Liver (tissue), 9 donors: Measurements from ENCODE around the gene SOX6. TPM values are rescaled to one million over a fixed set of nuclear protein-coding genes. Genes with fewer than 3 reads are reported as not detected.

Source experiments
- DNase-seq: peaks from one replicate; pipeline ENCODE4 v3.0.0-alpha.2; 2017; ENCODE audit warnings: low spot score
- H3K27ac ChIP-seq, 2 donors: one replicate each; pipeline ENCODE4 v1.7.0; 2013; ENCODE audit warnings: inconsistent platforms in 2 of 2, low read length in 2 of 2, control low read depth in 1 of 2, low read depth in 1 of 2, mild to moderate bottlenecking in 1 of 2
- H3K27me3 ChIP-seq, 4 donors: one replicate each; pipeline versions ENCODE4 v1.6.1 to v1.7.0; 2013; ENCODE audit warnings: low read length in 3 of 4, inconsistent platforms in 1 of 4, mild to moderate bottlenecking in 1 of 4, moderate library complexity in 1 of 4; ENCODE audit not compliant: control insufficient read depth in 4 of 4, insufficient read depth in 4 of 4
- H3K36me3 ChIP-seq, 4 donors: one replicate each; pipeline versions ENCODE4 v1.6.1 to v1.7.0; 2013; ENCODE audit warnings: low read length in 3 of 4, mild to moderate bottlenecking in 3 of 4, low read depth in 1 of 4, moderate library complexity in 1 of 4; ENCODE audit not compliant: control insufficient read depth in 4 of 4, insufficient read depth in 3 of 4
- H3K4me1 ChIP-seq, 4 donors: one replicate each; pipeline versions ENCODE4 v1.6.1 to v1.7.0; 2013; ENCODE audit warnings: low read length in 3 of 4, mild to moderate bottlenecking in 3 of 4, moderate library complexity in 1 of 4; ENCODE audit not compliant: control insufficient read depth in 4 of 4, insufficient read depth in 4 of 4
- H3K4me3 ChIP-seq, 3 donors: one replicate each; pipeline versions ENCODE4 v1.6.1 to v1.7.0; 2013; ENCODE audit warnings: low read length in 3 of 3, control low read depth in 1 of 3, low read depth in 1 of 3, mild to moderate bottlenecking in 1 of 3
- H3K9ac ChIP-seq, 2 donors: one replicate each; pipeline ENCODE4 v1.7.0; 2013; ENCODE audit warnings: low read length in 2 of 2, mild to moderate bottlenecking in 2 of 2, moderate library complexity in 2 of 2, control low read depth in 1 of 2, low read depth in 1 of 2
- H3K9me3 ChIP-seq, 4 donors: one replicate each; pipeline versions ENCODE4 v1.6.1 to v1.7.0; 2013; ENCODE audit warnings: low read length in 3 of 4; ENCODE audit not compliant: control insufficient read depth in 4 of 4
- FOXA1 ChIP-seq: IDR thresholded peaks from 2 replicates; pipeline ENCODE4 v1.6.1; 2016; ENCODE audit warnings: antibody characterized with exemption
- FOXA2 ChIP-seq: IDR thresholded peaks from 2 replicates; pipeline ENCODE4 v1.6.1; 2016; ENCODE audit warnings: antibody characterized with exemption
- GABPA ChIP-seq, 2 donors: IDR thresholded peaks in 1 of 2; conservative IDR thresholded peaks in 1 of 2; 2 replicates each; pipeline ENCODE4 v1.6.1; 2016; ENCODE audit warnings: antibody characterized with exemption in 2 of 2, mild to moderate bottlenecking in 1 of 2, moderate library complexity in 1 of 2
- HNF4A ChIP-seq, 2 donors: conservative IDR thresholded peaks; 2 replicates each; pipeline ENCODE4 v1.6.1; 2016; ENCODE audit warnings: antibody characterized with exemption in 2 of 2, mild to moderate bottlenecking in 2 of 2
- HNF4G ChIP-seq: IDR thresholded peaks from 2 replicates; pipeline ENCODE4 v1.6.1; 2016; ENCODE audit warnings: antibody characterized with exemption
- JUND ChIP-seq, 2 donors: IDR thresholded peaks; 2 replicates each; pipeline ENCODE4 v1.6.1; 2016; ENCODE audit warnings: antibody characterized with exemption in 2 of 2
- NR2F2 ChIP-seq: IDR thresholded peaks from 2 replicates; pipeline ENCODE4 v1.6.1; 2016; ENCODE audit warnings: antibody characterized with exemption
- RAD21 ChIP-seq, 2 donors: IDR thresholded peaks; 2 replicates each; pipeline ENCODE4 v1.6.1; 2016; ENCODE audit warnings: antibody characterized with exemption in 2 of 2, mild to moderate bottlenecking in 2 of 2
- RXRA ChIP-seq, 2 donors: IDR thresholded peaks; 2 replicates each; pipeline ENCODE4 v1.6.1; 2017 to 2018; ENCODE audit warnings: antibody characterized with exemption in 2 of 2, mild to moderate bottlenecking in 1 of 2
- TAF1 ChIP-seq: conservative IDR thresholded peaks from 2 replicates; pipeline ENCODE4 v1.6.1; 2016; ENCODE audit warnings: antibody characterized with exemption, mild to moderate bottlenecking
- YY1 ChIP-seq: IDR thresholded peaks from 2 replicates; pipeline ENCODE4 v1.6.1; 2016; ENCODE audit warnings: antibody characterized with exemption, mild to moderate bottlenecking
- ZBTB33 ChIP-seq: IDR thresholded peaks from 2 replicates; pipeline ENCODE4 v1.6.1; 2016; ENCODE audit warnings: antibody characterized with exemption
- WGBS: extraction: QIAGEN DNeasy Blood & Tissue Kit; methylation state at CpG from one replicate; pipeline ENCODE4 v1.1.7; 2013; 5-methylcytosine and 5-hydroxymethylcytosine counted together
- polyA plus RNA-seq, 2 donors: library from polyadenylated mRNA; stranded (reverse) in 1 of 2; unstranded in 1 of 2; fragments of 200-250 nt in 1 of 2; fragments of >200 nt in 1 of 2; fragmentation: Nextera tagmentation in 1 of 2; extraction: Ambion mirVana in 1 of 2; gene quantifications; one replicate each; pipeline versions ENCODE4 v1.2.1 to v1.2.3, GENCODE V29; 2013 to 2015
- total RNA-seq, 2 donors: library from RNA; depleted of rRNA; stranded (reverse); fragments of >200 nt; gene quantifications; one replicate each; pipeline ENCODE4 v1.2.3, GENCODE V29; 2014
- TF ChIP-seq, protein P1 (sequence below): IDR thresholded peaks from 2 replicates; pipeline ENCODE4 v1.6.1; 2016; ENCODE audit warnings: antibody characterized with exemption
- TF ChIP-seq, protein P2 (sequence below): IDR thresholded peaks from 2 replicates; pipeline ENCODE4 v1.6.1; 2016; ENCODE audit warnings: antibody characterized with exemption, mild to moderate bottlenecking
- TF ChIP-seq, protein P3 (sequence below): IDR thresholded peaks from 2 replicates; pipeline ENCODE4 v1.6.1; 2016; ENCODE audit warnings: antibody characterized with exemption
- donor health status: healthy.
- donor health status: healthy.
- donor health status: healthy.
- donor health status: healthy.
- donor health status: healthy.

The SOX6 gene
- total and polyA plus RNA-seq, 4 donors: 2.4 to 111 (median 14.8) TPM

DNA sequence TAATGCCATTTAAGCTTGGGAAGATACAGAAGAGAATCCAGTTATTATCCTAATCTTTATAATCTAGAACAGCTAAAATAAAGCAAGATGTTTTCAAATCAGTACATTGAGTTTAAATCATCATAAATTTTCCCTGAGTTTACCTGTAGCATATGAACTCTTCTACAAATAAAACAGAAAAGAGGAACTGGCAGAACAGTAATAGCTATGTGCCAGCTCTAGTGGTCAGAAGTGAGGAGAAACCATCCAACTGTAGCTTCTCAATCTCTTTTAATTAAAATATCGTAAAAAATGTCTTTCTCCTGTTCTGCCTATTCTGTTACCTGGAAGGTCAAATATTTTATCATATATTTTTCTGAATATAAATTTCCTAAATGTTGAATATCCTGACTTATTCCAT is 266.9 kb downstream of the SOX6 start:
- H3K9me3 ChIP-seq: no peaks in the 10 kb centered on the region
- WGBS: 80% methylated on average over 1 of the region's 1 CpG
- TF ChIP-seq YY1 (no peak), RXRA (IDR thresholded peaks at IDR 0.05) (no peak), TAF1 (no peak), NR2F2 (no peak), HNF4A (conservative IDR thresholded peaks at IDR 0.05) (no peak), ZBTB33 (no peak), HNF4G (no peak), FOXA2 (no peak), GABPA (IDR thresholded peaks at IDR 0.05 in 1 of 2, conservative IDR thresholded peaks at IDR 0.05 in 1 of 2) (no peak), FOXA1 (no peak)
- TF ChIP-seq, protein P1, sequence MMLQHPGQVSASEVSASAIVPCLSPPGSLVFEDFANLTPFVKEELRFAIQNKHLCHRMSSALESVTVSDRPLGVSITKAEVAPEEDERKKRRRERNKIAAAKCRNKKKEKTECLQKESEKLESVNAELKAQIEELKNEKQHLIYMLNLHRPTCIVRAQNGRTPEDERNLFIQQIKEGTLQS: no peak
- TF ChIP-seq, protein P2, sequence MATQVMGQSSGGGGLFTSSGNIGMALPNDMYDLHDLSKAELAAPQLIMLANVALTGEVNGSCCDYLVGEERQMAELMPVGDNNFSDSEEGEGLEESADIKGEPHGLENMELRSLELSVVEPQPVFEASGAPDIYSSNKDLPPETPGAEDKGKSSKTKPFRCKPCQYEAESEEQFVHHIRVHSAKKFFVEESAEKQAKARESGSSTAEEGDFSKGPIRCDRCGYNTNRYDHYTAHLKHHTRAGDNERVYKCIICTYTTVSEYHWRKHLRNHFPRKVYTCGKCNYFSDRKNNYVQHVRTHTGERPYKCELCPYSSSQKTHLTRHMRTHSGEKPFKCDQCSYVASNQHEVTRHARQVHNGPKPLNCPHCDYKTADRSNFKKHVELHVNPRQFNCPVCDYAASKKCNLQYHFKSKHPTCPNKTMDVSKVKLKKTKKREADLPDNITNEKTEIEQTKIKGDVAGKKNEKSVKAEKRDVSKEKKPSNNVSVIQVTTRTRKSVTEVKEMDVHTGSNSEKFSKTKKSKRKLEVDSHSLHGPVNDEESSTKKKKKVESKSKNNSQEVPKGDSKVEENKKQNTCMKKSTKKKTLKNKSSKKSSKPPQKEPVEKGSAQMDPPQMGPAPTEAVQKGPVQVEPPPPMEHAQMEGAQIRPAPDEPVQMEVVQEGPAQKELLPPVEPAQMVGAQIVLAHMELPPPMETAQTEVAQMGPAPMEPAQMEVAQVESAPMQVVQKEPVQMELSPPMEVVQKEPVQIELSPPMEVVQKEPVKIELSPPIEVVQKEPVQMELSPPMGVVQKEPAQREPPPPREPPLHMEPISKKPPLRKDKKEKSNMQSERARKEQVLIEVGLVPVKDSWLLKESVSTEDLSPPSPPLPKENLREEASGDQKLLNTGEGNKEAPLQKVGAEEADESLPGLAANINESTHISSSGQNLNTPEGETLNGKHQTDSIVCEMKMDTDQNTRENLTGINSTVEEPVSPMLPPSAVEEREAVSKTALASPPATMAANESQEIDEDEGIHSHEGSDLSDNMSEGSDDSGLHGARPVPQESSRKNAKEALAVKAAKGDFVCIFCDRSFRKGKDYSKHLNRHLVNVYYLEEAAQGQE: no peak
- no peaks in the 10 kb centered on the region for H3K27me3 ChIP-seq
- H3K4me3 ChIP-seq: no peak overlapping the region
- no peak overlapping the region for H3K27ac ChIP-seq
- DNase-seq: no peak
- H3K9ac ChIP-seq: no peak overlapping the region
- peaks cover 0 to 17% (median 5%) of the 10 kb centered on the region in 4 donors for H3K4me1 ChIP-seq
- no peaks in the 10 kb centered on the region for H3K36me3 ChIP-seq

- Histone ChIP-seq H3K36me3 (no peaks in the 10 kb centered on the region), H3K27ac (no peak overlapping the region), H3K4me3 (no peak overlapping the region), H3K9ac (no peak overlapping the region), H3K9me3 (no peaks in the 10 kb centered on the region), H3K4me1 (peaks cover 0 to 10% (median 3%) of the 10 kb centered on the region in 4 donors), H3K27me3 (no peaks in the 10 kb centered on the region)
- WGBS: 76% methylated on average over 1 of the region's 1 CpG
- DNase-seq: no peak
- TF ChIP-seq NR2F2: no peak
- no peak for TF ChIP-seq RXRA (IDR thresholded peaks at IDR 0.05)
- no peak for TF ChIP-seq RAD21 (IDR thresholded peaks at IDR 0.05)
- TF ChIP-seq HNF4A (conservative IDR thresholded peaks at IDR 0.05): no peak
- TF ChIP-seq, protein P3, sequence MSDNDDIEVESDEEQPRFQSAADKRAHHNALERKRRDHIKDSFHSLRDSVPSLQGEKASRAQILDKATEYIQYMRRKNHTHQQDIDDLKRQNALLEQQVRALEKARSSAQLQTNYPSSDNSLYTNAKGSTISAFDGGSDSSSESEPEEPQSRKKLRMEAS: no peak
- TF ChIP-seq JUND (IDR thresholded peaks at IDR 0.05): no peak
- TF ChIP-seq, protein P2: no peak
- no peak for TF ChIP-seq ZBTB33
- no peak for TF ChIP-seq HNF4G
- TF ChIP-seq TAF1: no peak
These were observed 267.6 kb downstream of the SOX6 start for GRCh38 chr11:16088774-16089173.
